Suprapubic skin (tissue), 3 donors: ENCODE measurements around the gene NUP188.

Source experiments
- POLR2AphosphoS5 ChIP-seq, 3 donors: sonication (generic); formaldehyde crosslinking; IDR thresholded peaks; one replicate each; pipeline ENCODE4 v1.6.1; 2017; ENCODE audit warnings: antibody characterized with exemption in 3 of 3
- TF ChIP-seq, protein P1 (sequence below), 2 donors: fragments of 200-600 bp in 1 of 2; fragments of 450-650 bp in 1 of 2; sonication (generic) in 1 of 2; IDR thresholded peaks; one replicate each; pipeline ENCODE4 v1.5.1; 2016 to 2019; ENCODE audit warnings: antibody characterized with exemption in 2 of 2, mild to moderate bottlenecking in 1 of 2, moderate library complexity in 1 of 2

DNA sequence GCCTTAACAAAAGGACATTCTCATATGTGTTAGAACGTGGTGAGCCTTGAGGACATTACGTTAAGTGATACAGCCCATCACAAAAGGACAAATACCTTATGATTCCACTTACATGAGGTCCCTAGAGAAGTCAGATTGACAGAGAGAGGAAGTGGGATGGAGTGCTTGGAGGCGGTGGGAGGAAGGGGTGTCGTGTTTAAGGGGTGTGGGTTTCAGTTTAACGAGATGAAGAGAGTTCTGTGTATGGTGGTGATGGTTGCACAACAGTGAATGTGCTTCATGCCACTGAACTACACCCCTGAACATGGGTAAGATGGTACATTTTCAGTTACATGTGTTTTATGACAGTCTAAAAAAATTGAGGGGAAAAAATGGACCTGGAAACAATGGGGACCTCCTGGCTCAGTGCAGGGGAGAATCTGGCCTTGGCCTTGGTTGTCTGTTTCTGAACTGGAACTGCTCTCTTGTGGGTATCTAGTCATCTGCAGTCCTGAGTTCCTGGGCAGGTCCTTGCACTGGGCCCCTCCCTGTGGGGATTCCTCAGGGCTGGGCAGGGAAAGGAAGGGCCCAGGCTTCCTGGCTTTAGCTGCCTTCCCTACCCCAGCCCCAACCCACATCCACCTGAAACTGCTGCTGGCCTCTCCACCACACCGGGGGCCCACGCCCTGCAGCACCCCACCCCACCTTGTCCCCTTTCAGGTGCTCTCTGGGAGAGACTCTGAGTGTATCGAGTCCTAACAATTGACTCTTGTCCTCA, 47.8 kb upstream of the NUP188 start:
- TF ChIP-seq, protein P1, sequence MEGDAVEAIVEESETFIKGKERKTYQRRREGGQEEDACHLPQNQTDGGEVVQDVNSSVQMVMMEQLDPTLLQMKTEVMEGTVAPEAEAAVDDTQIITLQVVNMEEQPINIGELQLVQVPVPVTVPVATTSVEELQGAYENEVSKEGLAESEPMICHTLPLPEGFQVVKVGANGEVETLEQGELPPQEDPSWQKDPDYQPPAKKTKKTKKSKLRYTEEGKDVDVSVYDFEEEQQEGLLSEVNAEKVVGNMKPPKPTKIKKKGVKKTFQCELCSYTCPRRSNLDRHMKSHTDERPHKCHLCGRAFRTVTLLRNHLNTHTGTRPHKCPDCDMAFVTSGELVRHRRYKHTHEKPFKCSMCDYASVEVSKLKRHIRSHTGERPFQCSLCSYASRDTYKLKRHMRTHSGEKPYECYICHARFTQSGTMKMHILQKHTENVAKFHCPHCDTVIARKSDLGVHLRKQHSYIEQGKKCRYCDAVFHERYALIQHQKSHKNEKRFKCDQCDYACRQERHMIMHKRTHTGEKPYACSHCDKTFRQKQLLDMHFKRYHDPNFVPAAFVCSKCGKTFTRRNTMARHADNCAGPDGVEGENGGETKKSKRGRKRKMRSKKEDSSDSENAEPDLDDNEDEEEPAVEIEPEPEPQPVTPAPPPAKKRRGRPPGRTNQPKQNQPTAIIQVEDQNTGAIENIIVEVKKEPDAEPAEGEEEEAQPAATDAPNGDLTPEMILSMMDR (IDR thresholded peaks at IDR 0.05), result no peak
- TF ChIP-seq POLR2AphosphoS5 (IDR thresholded peaks at IDR 0.05), result no peak
